ENCODE measurements around the gene ASB7. TPM values are rescaled to one million over a fixed set of nuclear protein-coding genes. Genes with fewer than 3 reads are reported as not detected.
A peak's percentile ranks its signal among the peaks of the same experiment; 100 is the strongest.
"Not testable (repeated sequence)": the region's sequence is repeated elsewhere in the genome, so short reads cannot be mapped to it uniquely, and the experiment has no call there.

Gene ASB7
- total and polyA plus RNA-seq, 9 donors = 6.3 to 9.6 (median 8.5) TPM

GRCh38 chr15:100663915-100664281, 61.5 kb downstream of the ASB7 start:
- H3K9me3 ChIP-seq (replicated peaks; ENCODE audit: control insufficient read depth, low read depth, low read length) = no peaks in the 10 kb centered on the region
- no peaks in the 10 kb centered on the region for H3K36me3 ChIP-seq (ENCODE audit: control insufficient read depth, insufficient read depth, low read length)
- DNase-seq = peak; percentile 68
- peaks cover 30% of the 10 kb centered on the region for H3K4me1 ChIP-seq (ENCODE audit: control insufficient read depth, insufficient read depth, low read length)
- H3K27me3 ChIP-seq (ENCODE audit: control insufficient read depth, insufficient read depth, low read length) = no peaks in the 10 kb centered on the region
- peak overlapping the region; percentile 39 for H3K27ac ChIP-seq (ENCODE audit: low read length)
- 4% methylated on average over 5 of the region's 11 CpGs for WGBS (ENCODE audit: insufficient coverage)
- H3K4me3 ChIP-seq (ENCODE audit: low read length) = no peak overlapping the region

- no peaks in the 10 kb centered on the region for H3K36me3 ChIP-seq (ENCODE audit: control insufficient read depth, insufficient read depth, low read length)
- H3K9me3 ChIP-seq (replicated peaks; ENCODE audit: control insufficient read depth, low read depth, low read length) = no peaks in the 10 kb centered on the region
- no peak overlapping the region for H3K4me3 ChIP-seq (ENCODE audit: low read length)
- peaks cover 30% of the 10 kb centered on the region for H3K4me1 ChIP-seq (ENCODE audit: control insufficient read depth, insufficient read depth, low read length)
- no peak overlapping the region for H3K27ac ChIP-seq (ENCODE audit: low read length)
- peak; percentile 42 for DNase-seq
- WGBS (ENCODE audit: insufficient coverage) = 12% methylated on average over 6 of the region's 7 CpGs
- H3K27me3 ChIP-seq (ENCODE audit: control insufficient read depth, insufficient read depth, low read length) = no peaks in the 10 kb centered on the region
Measured at GRCh38 chr15:100665570-100665969, 63.2 kb downstream of the ASB7 start.

GRCh38 chr15:100667405-100668347, 65.3 kb downstream of the ASB7 start:
- Histone ChIP-seq H3K4me3 (ENCODE audit: low read length) (no peak overlapping the region), H3K36me3 (ENCODE audit: control insufficient read depth, insufficient read depth, low read length) (no peaks in the 10 kb centered on the region), H3K27me3 (ENCODE audit: control insufficient read depth, insufficient read depth, low read length) (no peaks in the 10 kb centered on the region), H3K27ac (ENCODE audit: low read length) (peak overlapping the region; percentile 93), H3K4me1 (ENCODE audit: control insufficient read depth, insufficient read depth, low read length) (peaks cover 32% of the 10 kb centered on the region), H3K9me3 (replicated peaks; ENCODE audit: control insufficient read depth, low read depth, low read length) (no peaks in the 10 kb centered on the region)
- peak; percentile 97 for DNase-seq
- WGBS (ENCODE audit: insufficient coverage) = 5% methylated on average over 10 of the region's 20 CpGs

- Histone ChIP-seq H3K9me3 (replicated peaks; ENCODE audit: control insufficient read depth, low read depth, low read length) (no peaks in the 10 kb centered on the region), H3K4me3 (ENCODE audit: low read length) (no peak overlapping the region), H3K4me1 (ENCODE audit: control insufficient read depth, insufficient read depth, low read length) (peaks cover 25% of the 10 kb centered on the region), H3K36me3 (ENCODE audit: control insufficient read depth, insufficient read depth, low read length) (no peaks in the 10 kb centered on the region), H3K27ac (ENCODE audit: low read length) (peak overlapping the region; percentile 93), H3K27me3 (ENCODE audit: control insufficient read depth, insufficient read depth, low read length) (no peaks in the 10 kb centered on the region)
- peak; percentile 70 for DNase-seq
- 80% methylated on average over 2 of the region's 7 CpGs for WGBS (ENCODE audit: insufficient coverage)
Measured at GRCh38 chr15:100668348-100668745, 66.0 kb downstream of the ASB7 start.

GRCh38 chr15:100669260-100669659, 66.9 kb downstream of the ASB7 start:
- Histone ChIP-seq H3K36me3 (ENCODE audit: control insufficient read depth, insufficient read depth, low read length) (no peaks in the 10 kb centered on the region), H3K9me3 (replicated peaks; ENCODE audit: control insufficient read depth, low read depth, low read length) (no peaks in the 10 kb centered on the region), H3K27me3 (ENCODE audit: control insufficient read depth, insufficient read depth, low read length) (no peaks in the 10 kb centered on the region), H3K4me3 (ENCODE audit: low read length) (no peak overlapping the region), H3K4me1 (ENCODE audit: control insufficient read depth, insufficient read depth, low read length) (peaks cover 22% of the 10 kb centered on the region), H3K27ac (ENCODE audit: low read length) (no peak overlapping the region)
- 85% methylated on average over 9 of the region's 15 CpGs for WGBS (ENCODE audit: insufficient coverage)
- no peak for DNase-seq

GRCh38 chr15:100670505-100671021, 68.2 kb downstream of the ASB7 start:
- Histone ChIP-seq H3K4me1 (ENCODE audit: control insufficient read depth, insufficient read depth, low read length) (peaks cover 17% of the 10 kb centered on the region), H3K4me3 (ENCODE audit: low read length) (no peak overlapping the region), H3K36me3 (ENCODE audit: control insufficient read depth, insufficient read depth, low read length) (no peaks in the 10 kb centered on the region), H3K27ac (ENCODE audit: low read length) (no peak overlapping the region), H3K27me3 (ENCODE audit: control insufficient read depth, insufficient read depth, low read length) (no peaks in the 10 kb centered on the region), H3K9me3 (replicated peaks; ENCODE audit: control insufficient read depth, low read depth, low read length) (no peaks in the 10 kb centered on the region)
- 84% methylated on average over 5 of the region's 8 CpGs for WGBS (ENCODE audit: insufficient coverage)
- no peak for DNase-seq

GRCh38 chr15:100671124-100671680, 68.8 kb downstream of the ASB7 start:
- H3K9me3 ChIP-seq (replicated peaks; ENCODE audit: control insufficient read depth, low read depth, low read length) = no peaks in the 10 kb centered on the region
- H3K36me3 ChIP-seq (ENCODE audit: control insufficient read depth, insufficient read depth, low read length) = no peaks in the 10 kb centered on the region
- H3K27ac ChIP-seq (ENCODE audit: low read length) = no peak overlapping the region
- peaks cover 17% of the 10 kb centered on the region for H3K4me1 ChIP-seq (ENCODE audit: control insufficient read depth, insufficient read depth, low read length)
- no peaks in the 10 kb centered on the region for H3K27me3 ChIP-seq (ENCODE audit: control insufficient read depth, insufficient read depth, low read length)
- no peak for DNase-seq
- 89% methylated on average over 13 of the region's 15 CpGs for WGBS (ENCODE audit: insufficient coverage)
- H3K4me3 ChIP-seq (ENCODE audit: low read length) = no peak overlapping the region

GRCh38 chr15:100671858-100672543, 69.6 kb downstream of the ASB7 start:
- Histone ChIP-seq H3K27ac (ENCODE audit: low read length) (no peak overlapping the region), H3K9me3 (replicated peaks; ENCODE audit: control insufficient read depth, low read depth, low read length) (no peaks in the 10 kb centered on the region), H3K4me1 (ENCODE audit: control insufficient read depth, insufficient read depth, low read length) (peaks cover 17% of the 10 kb centered on the region), H3K36me3 (ENCODE audit: control insufficient read depth, insufficient read depth, low read length) (no peaks in the 10 kb centered on the region), H3K27me3 (ENCODE audit: control insufficient read depth, insufficient read depth, low read length) (no peaks in the 10 kb centered on the region), H3K4me3 (ENCODE audit: low read length) (no peak overlapping the region)
- WGBS (ENCODE audit: insufficient coverage) = 59% methylated on average over 7 of the region's 13 CpGs
- peak; percentile 66 for DNase-seq

GRCh38 chr15:100672959-100673358, 70.6 kb downstream of the ASB7 start:
- Histone ChIP-seq H3K36me3 (ENCODE audit: control insufficient read depth, insufficient read depth, low read length) (no peaks in the 10 kb centered on the region), H3K9me3 (replicated peaks; ENCODE audit: control insufficient read depth, low read depth, low read length) (no peaks in the 10 kb centered on the region), H3K4me3 (ENCODE audit: low read length) (no peak overlapping the region), H3K27ac (ENCODE audit: low read length) (no peak overlapping the region), H3K4me1 (ENCODE audit: control insufficient read depth, insufficient read depth, low read length) (peaks cover 11% of the 10 kb centered on the region), H3K27me3 (ENCODE audit: control insufficient read depth, insufficient read depth, low read length) (no peaks in the 10 kb centered on the region)
- DNase-seq = no peak
- WGBS (ENCODE audit: insufficient coverage) = no CpG with 5 or more reads among the region's 5 CpGs

- not testable (repeated sequence) for H3K9me3 ChIP-seq (replicated peaks; ENCODE audit: control insufficient read depth, low read depth, low read length); H3K27ac ChIP-seq (ENCODE audit: low read length); H3K4me1 ChIP-seq (ENCODE audit: control insufficient read depth, insufficient read depth, low read length); H3K27me3 ChIP-seq (ENCODE audit: control insufficient read depth, insufficient read depth, low read length); H3K36me3 ChIP-seq (ENCODE audit: control insufficient read depth, insufficient read depth, low read length); DNase-seq; H3K4me3 ChIP-seq (ENCODE audit: low read length)
- WGBS (ENCODE audit: insufficient coverage) = 97% methylated on average over 3 of the region's 5 CpGs
Measured at GRCh38 chr15:100679151-100679550, 76.8 kb downstream of the ASB7 start.
